Activated T-cell treated with anti-CD3 and anti-CD28 coated beads, Interleukin-2, amount 50 U/mL, for 24 hours (primary cell): ENCODE measurements around the gene PROCA1.
A peak's percentile ranks its signal among the peaks of the same experiment; 100 is the strongest.

ENCODE experiments used
- DNase-seq: peaks from one replicate; pipeline ENCODE4 v3.0.0-alpha.2; 2020
- H3K27ac Mint-ChIP-seq: 2 replicates; pipeline ENCODE4 v1.8.0; 2020; ENCODE audit warnings: mild to moderate bottlenecking, mixed read lengths
- H3K27me3 Mint-ChIP-seq: 2 replicates; pipeline ENCODE4 v1.8.0; 2020; ENCODE audit warnings: mixed read lengths
- H3K36me3 Mint-ChIP-seq: 2 replicates; pipeline ENCODE4 v1.8.0; 2020; ENCODE audit warnings: low read depth, mixed read lengths
- H3K4me1 Mint-ChIP-seq: 2 replicates; pipeline ENCODE4 v1.8.0; 2020; ENCODE audit warnings: low read depth, mixed read lengths
- H3K4me3 Mint-ChIP-seq: 2 replicates; pipeline ENCODE4 v1.8.0; 2020; ENCODE audit warnings: mild to moderate bottlenecking, moderate library complexity, mixed read lengths
- H3K9me3 Mint-ChIP-seq: 2 replicates; pipeline ENCODE4 v1.8.0; 2020; ENCODE audit warnings: mixed read lengths

Gene PROCA1

DNA sequence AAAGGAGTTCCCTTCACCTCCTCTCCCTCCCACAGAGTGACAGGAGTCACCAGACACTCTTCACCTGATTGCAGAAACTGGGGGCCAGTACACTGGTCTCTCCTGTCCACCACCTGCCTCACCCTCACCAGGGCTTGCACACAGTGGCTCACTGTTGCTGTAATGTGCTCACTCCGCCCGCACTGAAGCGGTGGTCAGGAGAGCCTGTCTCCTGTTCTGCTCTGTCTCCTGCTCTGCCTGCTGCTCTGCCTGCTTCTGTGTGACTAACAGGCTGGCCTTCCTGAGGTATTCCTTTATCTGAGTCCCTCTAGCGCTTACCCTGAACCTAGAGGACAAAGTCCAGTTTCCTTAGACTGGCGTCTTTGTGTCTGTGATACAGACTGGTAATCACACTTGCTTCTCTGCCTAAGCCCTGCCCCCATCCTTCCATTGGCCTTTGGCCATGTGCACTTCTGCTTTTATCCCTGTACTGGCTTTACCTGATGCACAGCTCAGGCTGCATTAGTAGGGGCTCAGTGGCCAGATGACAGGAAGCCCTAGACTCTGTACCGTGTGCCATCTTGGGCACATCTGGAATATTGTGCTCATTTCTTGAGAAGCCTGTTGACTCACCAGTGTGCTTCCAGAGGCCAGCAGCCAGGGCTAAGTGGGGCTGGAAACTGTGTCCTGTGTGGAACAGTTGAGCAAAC, 13.3 kb downstream of the PROCA1 start:
- Mint-ChIP-seq H3K27ac (peak overlapping the region; percentile 82), H3K27me3 (no peaks in the 10 kb centered on the region), H3K36me3 (peaks cover 100% of the 10 kb centered on the region), H3K9me3 (no peaks in the 10 kb centered on the region), H3K4me3 (no peak overlapping the region), H3K4me1 (peaks cover 10% of the 10 kb centered on the region)
- no peak for DNase-seq

DNA sequence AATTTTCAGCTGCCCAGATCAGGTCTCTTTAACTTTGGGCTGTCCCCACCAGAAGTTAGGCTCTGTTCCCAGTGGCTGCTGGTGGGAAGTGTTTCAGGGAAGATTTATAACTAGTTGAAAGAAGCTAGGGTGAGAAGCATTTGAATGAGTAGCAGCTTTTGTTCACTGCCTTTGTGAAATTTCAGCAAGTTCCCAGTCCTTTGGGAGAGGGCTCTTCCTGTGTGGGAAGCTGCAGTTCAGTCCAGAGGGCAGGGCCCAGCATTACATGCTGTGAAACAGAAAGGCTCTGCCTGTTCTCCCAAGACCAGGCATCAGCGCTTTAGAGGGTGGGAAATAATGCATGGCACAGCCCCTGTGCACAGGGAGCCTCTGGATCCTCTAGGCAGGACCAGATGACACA, 17.8 kb downstream of the PROCA1 start:
- no peaks in the 10 kb centered on the region for H3K9me3 Mint-ChIP-seq
- peaks cover 94% of the 10 kb centered on the region for H3K36me3 Mint-ChIP-seq
- no peak overlapping the region for H3K4me3 Mint-ChIP-seq
- peak overlapping the region; percentile 17 for H3K27ac Mint-ChIP-seq
- no peaks in the 10 kb centered on the region for H3K27me3 Mint-ChIP-seq
- no peak for DNase-seq
- H3K4me1 Mint-ChIP-seq, result peaks cover 10% of the 10 kb centered on the region

DNA sequence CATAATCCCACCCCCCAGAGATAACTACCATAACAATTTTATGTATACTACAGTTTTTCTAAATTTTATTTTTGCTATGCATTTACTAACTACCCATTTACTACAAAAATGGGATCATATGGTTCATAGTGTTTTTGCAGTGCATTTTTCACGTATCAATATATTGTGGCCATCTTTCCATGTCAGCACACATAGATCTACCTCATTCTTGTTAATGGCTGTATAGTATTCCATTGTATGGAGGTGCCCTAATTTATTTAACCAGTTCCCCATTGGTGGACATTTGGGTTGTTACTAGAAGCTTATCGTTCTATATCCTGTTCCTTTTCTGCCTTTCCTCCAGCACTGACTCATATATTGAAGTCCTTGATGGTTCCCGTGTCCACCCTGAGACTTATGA, 22.7 kb downstream of the PROCA1 start:
- DNase-seq, result no peak
- H3K4me3 Mint-ChIP-seq, result no peak overlapping the region
- H3K27me3 Mint-ChIP-seq, result no peaks in the 10 kb centered on the region
- no peak overlapping the region for H3K27ac Mint-ChIP-seq
- H3K9me3 Mint-ChIP-seq, result no peaks in the 10 kb centered on the region
- peaks cover 93% of the 10 kb centered on the region for H3K36me3 Mint-ChIP-seq
- H3K4me1 Mint-ChIP-seq, result no peaks in the 10 kb centered on the region

GRCh38 chr17:28688481-28688880, 23.2 kb downstream of the PROCA1 start:
- H3K27ac Mint-ChIP-seq, result no peak overlapping the region
- H3K4me3 Mint-ChIP-seq, result no peak overlapping the region
- no peaks in the 10 kb centered on the region for H3K27me3 Mint-ChIP-seq
- no peak for DNase-seq
- no peaks in the 10 kb centered on the region for H3K9me3 Mint-ChIP-seq
- peaks cover 92% of the 10 kb centered on the region for H3K36me3 Mint-ChIP-seq
- no peaks in the 10 kb centered on the region for H3K4me1 Mint-ChIP-seq

GRCh38 chr17:28686296-28686695, 25.4 kb downstream of the PROCA1 start:
- H3K27me3 Mint-ChIP-seq, result no peaks in the 10 kb centered on the region
- DNase-seq, result no peak
- H3K36me3 Mint-ChIP-seq, result peaks cover 98% of the 10 kb centered on the region
- no peaks in the 10 kb centered on the region for H3K4me1 Mint-ChIP-seq
- H3K4me3 Mint-ChIP-seq, result no peak overlapping the region
- no peaks in the 10 kb centered on the region for H3K9me3 Mint-ChIP-seq
- no peak overlapping the region for H3K27ac Mint-ChIP-seq

GRCh38 chr17:28685366-28685765, 26.3 kb downstream of the PROCA1 start:
- Mint-ChIP-seq H3K4me3 (no peak overlapping the region), H3K36me3 (peaks cover 98% of the 10 kb centered on the region), H3K27me3 (no peaks in the 10 kb centered on the region), H3K4me1 (no peaks in the 10 kb centered on the region), H3K9me3 (no peaks in the 10 kb centered on the region), H3K27ac (no peak overlapping the region)
- no peak for DNase-seq

- Mint-ChIP-seq H3K4me3 (no peak overlapping the region), H3K27me3 (no peaks in the 10 kb centered on the region), H3K27ac (no peak overlapping the region), H3K36me3 (peaks cover 98% of the 10 kb centered on the region), H3K9me3 (no peaks in the 10 kb centered on the region), H3K4me1 (no peaks in the 10 kb centered on the region)
- DNase-seq, result no peak
Observed at GRCh38 chr17:28684963-28685362, 26.7 kb downstream of the PROCA1 start.

- Mint-ChIP-seq H3K9me3 (no peaks in the 10 kb centered on the region), H3K27ac (no peak overlapping the region), H3K4me1 (no peaks in the 10 kb centered on the region), H3K36me3 (peaks cover 95% of the 10 kb centered on the region), H3K27me3 (no peaks in the 10 kb centered on the region), H3K4me3 (no peak overlapping the region)
- DNase-seq, result no peak
Observed at GRCh38 chr17:28682655-28683054, 29.0 kb downstream of the PROCA1 start.

DNA sequence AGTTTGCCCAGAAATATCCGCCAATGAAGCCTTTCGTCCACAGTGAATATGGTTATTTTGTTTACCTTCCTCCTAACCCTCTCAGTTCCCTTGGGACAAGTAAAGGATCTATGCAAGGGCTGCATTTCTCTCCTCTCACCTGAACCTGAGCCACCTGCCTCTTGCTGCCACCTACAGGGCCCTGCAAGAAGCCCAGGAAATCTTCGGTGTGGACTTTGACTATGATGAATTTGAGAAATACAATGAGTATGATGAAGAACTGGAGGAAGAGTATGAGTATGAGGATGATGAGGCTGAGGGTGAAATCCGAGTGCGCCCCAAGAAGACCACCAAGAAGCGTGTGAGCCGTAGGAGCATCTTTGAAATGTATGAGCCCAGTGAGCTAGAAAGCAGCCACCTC, 35.7 kb downstream of the PROCA1 start:
- DNase-seq, result no peak
- Mint-ChIP-seq H3K27ac (no peak overlapping the region), H3K27me3 (no peaks in the 10 kb centered on the region), H3K9me3 (no peaks in the 10 kb centered on the region), H3K4me1 (no peaks in the 10 kb centered on the region), H3K4me3 (no peak overlapping the region), H3K36me3 (peaks cover 96% of the 10 kb centered on the region)

DNA sequence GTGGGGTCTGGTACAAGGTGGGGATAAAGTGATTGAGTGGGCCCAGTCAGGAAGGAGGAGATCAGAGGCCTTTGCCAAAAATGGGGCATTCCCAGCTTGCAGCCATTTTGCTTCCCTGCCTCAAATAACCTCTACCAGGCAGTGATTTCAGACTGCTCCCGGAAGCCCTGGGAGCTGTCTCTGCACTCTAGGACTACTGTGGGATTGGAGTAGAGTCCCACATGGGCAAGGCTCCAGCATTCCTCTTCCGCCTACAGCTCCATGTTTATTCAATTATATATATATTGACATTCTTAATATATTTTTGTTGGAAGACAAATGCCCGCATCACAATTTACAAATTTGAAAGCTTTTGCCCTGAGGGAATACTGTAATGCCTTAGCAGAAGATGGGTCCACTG, 36.2 kb downstream of the PROCA1 start:
- Mint-ChIP-seq H3K4me1 (no peaks in the 10 kb centered on the region), H3K9me3 (no peaks in the 10 kb centered on the region), H3K27me3 (no peaks in the 10 kb centered on the region), H3K27ac (no peak overlapping the region), H3K36me3 (peaks cover 95% of the 10 kb centered on the region), H3K4me3 (no peak overlapping the region)
- no peak for DNase-seq

GRCh38 chr17:28669918-28670317, 41.8 kb downstream of the PROCA1 start:
- no peak overlapping the region for H3K4me3 Mint-ChIP-seq
- DNase-seq, result no peak
- no peaks in the 10 kb centered on the region for H3K27me3 Mint-ChIP-seq
- peaks cover 27% of the 10 kb centered on the region for H3K4me1 Mint-ChIP-seq
- H3K27ac Mint-ChIP-seq, result no peak overlapping the region
- no peaks in the 10 kb centered on the region for H3K9me3 Mint-ChIP-seq
- peaks cover 82% of the 10 kb centered on the region for H3K36me3 Mint-ChIP-seq

DNA sequence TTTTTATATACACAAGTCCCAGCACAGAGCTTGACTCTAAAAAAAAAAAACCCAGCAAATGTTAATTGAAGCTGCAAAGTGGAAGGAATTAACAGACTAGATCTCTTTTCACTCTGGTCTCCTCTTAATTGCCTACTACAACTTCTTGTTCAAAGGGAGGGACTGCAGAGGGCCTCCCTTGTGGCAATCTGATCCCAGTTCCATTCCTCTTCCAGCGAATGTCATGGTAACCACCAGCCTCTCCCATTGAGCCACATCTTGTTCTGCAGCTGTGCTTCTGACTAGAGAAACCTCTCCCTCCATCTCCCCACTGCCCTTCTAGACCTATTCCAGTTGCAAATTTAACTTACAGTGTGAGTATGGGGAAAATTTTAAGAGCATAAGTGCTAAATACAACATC, 43.8 kb downstream of the PROCA1 start:
- peaks cover 80% of the 10 kb centered on the region for H3K36me3 Mint-ChIP-seq
- no peaks in the 10 kb centered on the region for H3K27me3 Mint-ChIP-seq
- H3K4me1 Mint-ChIP-seq, result peaks cover 46% of the 10 kb centered on the region
- DNase-seq, result no peak
- no peaks in the 10 kb centered on the region for H3K9me3 Mint-ChIP-seq
- H3K27ac Mint-ChIP-seq, result peak overlapping the region; percentile 13
- H3K4me3 Mint-ChIP-seq, result no peak overlapping the region

DNA sequence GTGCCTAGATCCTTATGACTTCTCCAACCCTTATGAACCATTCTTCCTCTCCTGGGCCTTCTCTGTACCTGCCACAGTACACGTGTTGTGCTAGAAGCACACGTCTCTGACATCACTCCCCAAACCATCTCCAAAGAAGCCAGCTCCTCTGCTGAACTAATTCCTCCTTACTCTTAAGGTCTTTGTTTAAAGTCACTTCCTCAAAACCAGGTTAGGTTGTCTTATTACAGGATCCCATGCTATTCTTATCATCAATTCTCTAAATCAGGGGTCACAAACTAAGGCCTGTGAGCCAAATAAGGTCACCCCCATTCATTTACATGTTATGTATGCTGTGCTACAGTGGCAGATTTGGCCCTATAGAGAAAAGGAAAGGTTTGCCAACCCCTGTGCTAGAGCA, 45.7 kb downstream of the PROCA1 start:
- no peaks in the 10 kb centered on the region for H3K27me3 Mint-ChIP-seq
- no peak overlapping the region for H3K4me3 Mint-ChIP-seq
- DNase-seq, result no peak
- H3K27ac Mint-ChIP-seq, result peak overlapping the region; percentile 47
- peaks cover 52% of the 10 kb centered on the region for H3K4me1 Mint-ChIP-seq
- H3K36me3 Mint-ChIP-seq, result peaks cover 81% of the 10 kb centered on the region
- no peaks in the 10 kb centered on the region for H3K9me3 Mint-ChIP-seq

DNA sequence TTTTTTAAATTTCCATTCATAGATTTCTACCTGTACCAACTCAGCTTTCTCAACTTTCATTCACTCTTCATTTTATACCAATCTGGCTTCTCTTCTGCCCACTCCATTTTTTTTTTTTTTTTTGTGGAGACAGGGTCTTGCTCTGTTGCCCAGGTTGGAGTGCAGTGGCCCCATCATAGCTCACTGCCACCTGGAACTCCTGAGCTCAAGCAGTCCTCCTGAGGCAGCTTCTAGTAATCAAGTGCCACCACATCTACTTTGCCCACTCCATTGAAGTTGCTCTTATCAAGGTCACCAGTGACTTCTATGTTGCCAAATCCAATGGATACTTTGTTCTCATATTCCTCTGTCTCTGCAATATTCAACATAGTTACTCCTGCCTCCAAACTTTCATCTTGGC, 48.0 kb downstream of the PROCA1 start:
- Mint-ChIP-seq H3K9me3 (no peaks in the 10 kb centered on the region), H3K27me3 (no peaks in the 10 kb centered on the region), H3K36me3 (peaks cover 83% of the 10 kb centered on the region), H3K27ac (peak overlapping the region; percentile 100), H3K4me3 (peak overlapping the region; percentile 97), H3K4me1 (peaks cover 63% of the 10 kb centered on the region)
- no peak for DNase-seq

GRCh38 chr17:28662527-28662829, 49.2 kb downstream of the PROCA1 start:
- no peak for DNase-seq
- Mint-ChIP-seq H3K27ac (peak overlapping the region; percentile 100), H3K4me1 (peaks cover 55% of the 10 kb centered on the region), H3K36me3 (peaks cover 82% of the 10 kb centered on the region), H3K4me3 (peak overlapping the region; percentile 97), H3K9me3 (no peaks in the 10 kb centered on the region), H3K27me3 (no peaks in the 10 kb centered on the region)
